Brain microvascular endothelial cell (primary cell): Measurements from ENCODE around the gene ABCC3.

Source experiments
- DNase-seq: peaks from one replicate; pipeline ENCODE4 v3.0.0-alpha.2; 2020
- H3K27ac ChIP-seq: fragments of 250-450 bp; sonication (Bioruptor Pico); 2 replicates; pipeline ENCODE4 v1.5.1; 2020; ENCODE audit warnings: mild to moderate bottlenecking, moderate library complexity
- H3K27me3 ChIP-seq: fragments of 250-450 bp; sonication (Bioruptor Pico); replicated peaks from 2 replicates; pipeline ENCODE4 v1.5.1; 2020; ENCODE audit warnings: mild to moderate bottlenecking
- H3K36me3 ChIP-seq: fragments of 250-450 bp; sonication (Bioruptor Pico); replicated peaks from 2 replicates; pipeline ENCODE4 v1.5.1; 2020; ENCODE audit warnings: mild to moderate bottlenecking
- H3K4me3 ChIP-seq: 2 replicates; pipeline ENCODE4 v1.5.1; 2011; ENCODE audit warnings: low read depth, mild to moderate bottlenecking, control low read depth, low read length, moderate library complexity
- in situ Hi-C: cut with HindIII; loops from 2 replicates; pipeline ENCODE4 v1.10.0; 2017; ENCODE audit warnings: low sequenced_read_pairs, low pct_ligation_motif_present
- TF ChIP-seq, protein P1 (sequence below): IDR thresholded peaks from 2 replicates; pipeline ENCODE4 v1.5.1; 2011; ENCODE audit warnings: low read depth, mild to moderate bottlenecking, moderate library complexity, low read length, control low read depth, inconsistent platforms; ENCODE audit errors: missing control alignments

The ABCC3 gene

GRCh38 chr17:50682938-50683337 lies 48.3 kb downstream of the ABCC3 start:
- no peak for DNase-seq

GRCh38 chr17:50683434-50684287 lies 49.0 kb downstream of the ABCC3 start:
- no peak for DNase-seq
- in situ Hi-C loops, result loop anchor here (25.0 kb wide), 1 partner anchor 121 kb away; the partner anchor contains the start of gene CACNA1G
- no peaks in the 10 kb centered on the region for H3K27me3 ChIP-seq
- H3K27ac ChIP-seq, result no peak overlapping the region
- TF ChIP-seq, protein P1, sequence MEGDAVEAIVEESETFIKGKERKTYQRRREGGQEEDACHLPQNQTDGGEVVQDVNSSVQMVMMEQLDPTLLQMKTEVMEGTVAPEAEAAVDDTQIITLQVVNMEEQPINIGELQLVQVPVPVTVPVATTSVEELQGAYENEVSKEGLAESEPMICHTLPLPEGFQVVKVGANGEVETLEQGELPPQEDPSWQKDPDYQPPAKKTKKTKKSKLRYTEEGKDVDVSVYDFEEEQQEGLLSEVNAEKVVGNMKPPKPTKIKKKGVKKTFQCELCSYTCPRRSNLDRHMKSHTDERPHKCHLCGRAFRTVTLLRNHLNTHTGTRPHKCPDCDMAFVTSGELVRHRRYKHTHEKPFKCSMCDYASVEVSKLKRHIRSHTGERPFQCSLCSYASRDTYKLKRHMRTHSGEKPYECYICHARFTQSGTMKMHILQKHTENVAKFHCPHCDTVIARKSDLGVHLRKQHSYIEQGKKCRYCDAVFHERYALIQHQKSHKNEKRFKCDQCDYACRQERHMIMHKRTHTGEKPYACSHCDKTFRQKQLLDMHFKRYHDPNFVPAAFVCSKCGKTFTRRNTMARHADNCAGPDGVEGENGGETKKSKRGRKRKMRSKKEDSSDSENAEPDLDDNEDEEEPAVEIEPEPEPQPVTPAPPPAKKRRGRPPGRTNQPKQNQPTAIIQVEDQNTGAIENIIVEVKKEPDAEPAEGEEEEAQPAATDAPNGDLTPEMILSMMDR, result no peak
- no peak overlapping the region for H3K4me3 ChIP-seq
- H3K36me3 ChIP-seq, result no peaks in the 10 kb centered on the region

More at GRCh38 chr17:50682938-50683337, 48.3 kb downstream of the ABCC3 start:
- Histone ChIP-seq H3K27ac (no peak overlapping the region), H3K27me3 (no peaks in the 10 kb centered on the region), H3K36me3 (no peaks in the 10 kb centered on the region), H3K4me3 (no peak overlapping the region)
- TF ChIP-seq, protein P1, result no peak
- in situ Hi-C loops, result loop anchor here (25.0 kb wide), 1 partner anchor 121 kb away; the partner anchor contains the start of gene CACNA1G

GRCh38 chr17:50684288-50684611 lies 49.6 kb downstream of the ABCC3 start:
- H3K27ac ChIP-seq, result no peak overlapping the region
- DNase-seq, result no peak
- no peaks in the 10 kb centered on the region for H3K27me3 ChIP-seq
- no peaks in the 10 kb centered on the region for H3K36me3 ChIP-seq
- no peak overlapping the region for H3K4me3 ChIP-seq
- TF ChIP-seq, protein P1, result no peak
- in situ Hi-C loops, result loop anchor here (25.0 kb wide), 1 partner anchor 122 kb away; the partner anchor contains the start of gene CACNA1G

- H3K36me3 ChIP-seq, result no peaks in the 10 kb centered on the region
- H3K27me3 ChIP-seq, result no peaks in the 10 kb centered on the region
- no peak overlapping the region for H3K4me3 ChIP-seq
- in situ Hi-C loops, result loop anchor here (25.0 kb wide), 1 partner anchor 122 kb away; the partner anchor contains the start of gene CACNA1G
- H3K27ac ChIP-seq, result no peak overlapping the region
- TF ChIP-seq, protein P1, result no peak
- DNase-seq, result no peak
Observed at GRCh38 chr17:50684612-50685333, 50.1 kb downstream of the ABCC3 start.

- H3K4me3 ChIP-seq, result no peak overlapping the region
- H3K36me3 ChIP-seq, result no peaks in the 10 kb centered on the region
- TF ChIP-seq, protein P1, result no peak
- no peaks in the 10 kb centered on the region for H3K27me3 ChIP-seq
- H3K27ac ChIP-seq, result no peak overlapping the region
- in situ Hi-C loops, result loop anchor here (25.0 kb wide), 1 partner anchor 123 kb away; the partner anchor contains the start of gene CACNA1G
- DNase-seq, result no peak
Observed at GRCh38 chr17:50685334-50685665, 50.6 kb downstream of the ABCC3 start.
